Effector memory CD4-positive, alpha-beta T cell (primary cell): Measurements from ENCODE around the gene MPHOSPH8.

Experiments used
- DNase-seq, 3 donors: peaks; one replicate each; pipeline ENCODE4 v3.0.0-alpha.2; 2020
- H3K27ac ChIP-seq: 2 replicates; pipeline ENCODE4 v1.7.0; 2013; ENCODE audit warnings: mild to moderate bottlenecking, low read length, moderate library complexity; ENCODE audit not compliant: insufficient read depth, poor library complexity, severe bottlenecking
- H3K27me3 ChIP-seq: replicated peaks from 2 replicates; pipeline ENCODE4 v1.7.0; 2013; ENCODE audit warnings: mild to moderate bottlenecking, low read length; ENCODE audit not compliant: insufficient read depth, control insufficient read depth, poor library complexity, severe bottlenecking
- H3K36me3 ChIP-seq: 2 replicates; pipeline ENCODE4 v1.7.0; 2013; ENCODE audit warnings: mild to moderate bottlenecking, low read length, moderate library complexity; ENCODE audit not compliant: control insufficient read depth, insufficient read depth
- H3K4me1 ChIP-seq: 2 replicates; pipeline ENCODE4 v1.7.0; 2013; ENCODE audit warnings: low read length, mild to moderate bottlenecking; ENCODE audit not compliant: control insufficient read depth, insufficient read depth, poor library complexity, severe bottlenecking
- H3K4me3 ChIP-seq: 2 replicates; pipeline ENCODE4 v1.7.0; 2013; ENCODE audit warnings: low read length, low read depth, mild to moderate bottlenecking; ENCODE audit not compliant: insufficient read depth, poor library complexity, severe bottlenecking
- H3K9me3 ChIP-seq: 2 replicates; pipeline ENCODE4 v1.7.0; 2013; ENCODE audit warnings: mild to moderate bottlenecking, low read length, moderate library complexity; ENCODE audit not compliant: control insufficient read depth

MPHOSPH8 gene

DNA sequence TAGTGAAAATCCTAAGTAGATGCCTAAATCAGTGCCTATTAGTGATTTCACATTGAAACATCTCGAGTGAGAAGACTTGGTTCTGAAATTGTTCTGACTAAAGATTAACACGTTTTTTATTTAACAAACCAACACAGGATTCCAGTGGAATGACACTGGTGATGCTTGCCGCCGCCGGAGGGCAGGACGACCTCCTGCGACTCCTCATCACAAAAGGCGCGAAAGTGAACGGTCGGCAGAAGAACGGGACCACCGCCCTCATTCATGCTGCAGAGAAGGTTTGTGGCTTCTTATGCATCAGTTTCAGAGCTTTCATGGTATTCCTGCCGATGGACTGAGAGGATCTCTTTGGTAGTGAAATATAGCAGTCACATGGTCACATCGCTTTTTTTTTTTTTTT lies 28.1 kb downstream of the MPHOSPH8 start:
- DNase-seq = no peak
- H3K27me3 ChIP-seq = no peaks in the 10 kb centered on the region
- H3K4me1 ChIP-seq = no peaks in the 10 kb centered on the region
- peaks cover 66% of the 10 kb centered on the region for H3K36me3 ChIP-seq
- no peaks in the 10 kb centered on the region for H3K9me3 ChIP-seq
- H3K27ac ChIP-seq = no peak overlapping the region
- no peak overlapping the region for H3K4me3 ChIP-seq

- Histone ChIP-seq H3K4me1 (no peaks in the 10 kb centered on the region), H3K9me3 (no peaks in the 10 kb centered on the region), H3K4me3 (no peak overlapping the region), H3K27ac (no peak overlapping the region), H3K36me3 (peaks cover 82% of the 10 kb centered on the region), H3K27me3 (no peaks in the 10 kb centered on the region)
- DNase-seq = no peak
Measured at GRCh38 chr13:19663416-19663979, 30.0 kb downstream of the MPHOSPH8 start.

GRCh38 chr13:19664481-19665230 lies 31.2 kb downstream of the MPHOSPH8 start:
- no peaks in the 10 kb centered on the region for H3K27me3 ChIP-seq
- H3K9me3 ChIP-seq = no peaks in the 10 kb centered on the region
- no peak overlapping the region for H3K4me3 ChIP-seq
- DNase-seq = no peak
- H3K27ac ChIP-seq = no peak overlapping the region
- no peaks in the 10 kb centered on the region for H3K4me1 ChIP-seq
- H3K36me3 ChIP-seq = peaks cover 87% of the 10 kb centered on the region

- Histone ChIP-seq H3K4me3 (no peak overlapping the region), H3K27me3 (no peaks in the 10 kb centered on the region), H3K36me3 (peaks cover 91% of the 10 kb centered on the region), H3K27ac (no peak overlapping the region), H3K4me1 (no peaks in the 10 kb centered on the region), H3K9me3 (no peaks in the 10 kb centered on the region)
- no peak for DNase-seq
Measured at GRCh38 chr13:19665427-19665859, 32.0 kb downstream of the MPHOSPH8 start.

DNA sequence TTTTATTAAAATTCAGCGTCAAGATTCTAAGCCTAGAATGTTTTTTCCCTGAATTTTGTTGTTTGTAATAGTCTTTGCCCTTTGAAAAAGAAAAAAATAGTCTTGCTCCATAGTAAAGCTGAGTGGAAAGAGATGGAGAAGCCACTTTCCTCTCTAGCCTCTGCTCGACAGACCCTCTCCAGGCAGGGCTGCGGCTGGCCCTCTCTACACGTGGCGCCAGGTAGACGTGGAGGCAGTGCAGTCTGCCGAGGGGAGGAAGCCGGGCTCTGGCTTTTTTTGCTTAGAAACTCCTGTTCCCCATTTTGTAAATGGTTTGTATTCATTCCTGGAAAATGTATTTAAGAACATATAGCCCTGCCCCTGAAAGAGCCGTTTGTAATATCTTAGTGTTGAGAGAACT lies 35.3 kb downstream of the MPHOSPH8 start:
- DNase-seq = no peak
- Histone ChIP-seq H3K27me3 (no peaks in the 10 kb centered on the region), H3K36me3 (peaks cover 91% of the 10 kb centered on the region), H3K4me1 (no peaks in the 10 kb centered on the region), H3K9me3 (no peaks in the 10 kb centered on the region), H3K4me3 (no peak overlapping the region), H3K27ac (no peak overlapping the region)

DNA sequence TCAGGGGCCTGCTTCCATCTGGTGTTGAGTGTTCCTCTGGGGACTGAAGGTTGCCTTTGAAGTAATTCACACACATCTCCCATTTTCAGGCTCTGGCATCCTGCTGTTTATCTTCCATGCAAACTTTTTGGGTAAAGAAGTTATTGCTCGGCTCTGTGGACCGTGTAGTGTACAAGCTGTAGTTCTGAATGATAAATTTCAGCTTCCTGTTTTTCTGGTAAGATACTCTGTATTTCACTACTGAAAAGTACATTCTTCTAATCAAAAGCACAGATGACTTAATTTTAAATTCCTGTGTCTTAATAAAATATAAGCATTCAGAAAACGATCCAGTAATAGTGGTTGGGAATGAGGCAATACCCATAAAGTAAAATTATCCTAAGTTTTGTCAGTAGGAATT lies 36.7 kb downstream of the MPHOSPH8 start:
- no peak for DNase-seq
- no peak overlapping the region for H3K4me3 ChIP-seq
- no peaks in the 10 kb centered on the region for H3K27me3 ChIP-seq
- no peak overlapping the region for H3K27ac ChIP-seq
- H3K36me3 ChIP-seq = peaks cover 92% of the 10 kb centered on the region
- no peaks in the 10 kb centered on the region for H3K4me1 ChIP-seq
- H3K9me3 ChIP-seq = no peaks in the 10 kb centered on the region

DNA sequence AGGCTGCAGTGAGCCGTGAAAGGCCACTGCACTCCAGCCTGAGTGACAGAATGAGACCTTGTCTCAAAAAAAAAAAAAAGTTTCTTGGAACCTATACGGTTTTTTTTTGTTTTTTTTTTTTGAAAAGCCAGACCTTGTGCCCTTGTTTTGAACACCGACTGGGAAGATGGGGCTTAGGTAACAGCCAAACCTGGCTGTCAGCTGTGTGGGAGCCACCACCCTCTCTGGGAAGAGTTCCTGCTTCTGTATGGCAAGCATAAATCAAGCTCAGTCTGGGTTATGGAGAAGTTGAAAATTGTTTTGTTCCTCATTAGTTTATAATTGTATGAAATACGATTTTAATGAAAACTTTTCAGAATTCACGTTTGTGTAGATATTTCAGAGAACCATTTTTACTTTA lies 39.5 kb downstream of the MPHOSPH8 start:
- no peak for DNase-seq
- Histone ChIP-seq H3K27me3 (no peaks in the 10 kb centered on the region), H3K4me3 (no peak overlapping the region), H3K4me1 (no peaks in the 10 kb centered on the region), H3K9me3 (no peaks in the 10 kb centered on the region), H3K36me3 (peaks cover 79% of the 10 kb centered on the region), H3K27ac (no peak overlapping the region)

DNA sequence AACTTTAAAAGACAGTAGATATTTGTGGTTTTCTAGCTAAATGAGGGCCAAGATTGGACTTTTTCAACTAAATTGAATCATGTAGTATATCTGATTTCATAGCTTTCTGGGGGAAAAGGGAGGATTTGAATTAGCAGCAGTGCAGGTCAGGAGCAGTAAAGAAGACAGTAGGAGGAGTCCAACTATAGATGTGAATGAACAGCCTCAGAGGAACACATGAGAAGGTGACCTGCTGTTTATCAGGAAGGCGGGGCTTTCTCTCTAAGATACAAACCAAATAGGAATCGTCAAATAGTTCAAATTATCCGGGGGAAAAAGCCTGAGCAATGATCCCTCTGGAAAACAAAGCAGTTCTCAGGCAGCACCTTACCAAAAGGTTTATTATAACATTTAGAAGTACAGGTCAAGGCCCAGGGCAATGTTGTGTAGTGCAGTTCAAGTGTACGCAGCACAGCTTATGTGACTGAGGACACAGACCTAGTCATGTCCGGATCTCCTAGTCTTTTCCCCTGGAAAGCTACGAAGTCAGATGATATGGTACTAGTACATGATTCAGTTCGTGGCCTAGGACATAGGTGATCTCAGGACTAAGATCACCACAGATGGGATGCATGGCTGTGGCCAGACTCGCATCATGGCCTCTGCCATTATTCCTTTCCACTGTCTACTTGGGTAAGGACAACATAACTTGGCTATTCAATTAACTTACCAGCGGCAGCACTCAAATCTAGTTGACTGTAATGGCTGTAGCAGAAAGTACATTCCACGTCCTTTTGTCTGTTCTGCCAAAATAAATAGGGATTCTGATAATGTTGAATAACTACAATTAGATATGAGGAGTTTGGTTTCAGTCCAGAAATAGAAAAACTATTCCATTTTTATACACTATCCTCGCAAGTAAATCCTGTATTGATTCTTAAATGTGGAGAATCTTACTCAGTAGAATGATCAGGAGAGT lies 40.3 kb downstream of the MPHOSPH8 start:
- Histone ChIP-seq H3K9me3 (no peaks in the 10 kb centered on the region), H3K4me3 (no peak overlapping the region), H3K27ac (no peak overlapping the region), H3K36me3 (peaks cover 75% of the 10 kb centered on the region), H3K4me1 (no peaks in the 10 kb centered on the region), H3K27me3 (no peaks in the 10 kb centered on the region)
- no peak for DNase-seq

- Histone ChIP-seq H3K36me3 (peaks cover 71% of the 10 kb centered on the region), H3K27ac (no peak overlapping the region), H3K9me3 (no peaks in the 10 kb centered on the region), H3K27me3 (no peaks in the 10 kb centered on the region), H3K4me1 (no peaks in the 10 kb centered on the region), H3K4me3 (no peak overlapping the region)
- DNase-seq = no peak
Measured at GRCh38 chr13:19674898-19675297, 41.4 kb downstream of the MPHOSPH8 start.

DNA sequence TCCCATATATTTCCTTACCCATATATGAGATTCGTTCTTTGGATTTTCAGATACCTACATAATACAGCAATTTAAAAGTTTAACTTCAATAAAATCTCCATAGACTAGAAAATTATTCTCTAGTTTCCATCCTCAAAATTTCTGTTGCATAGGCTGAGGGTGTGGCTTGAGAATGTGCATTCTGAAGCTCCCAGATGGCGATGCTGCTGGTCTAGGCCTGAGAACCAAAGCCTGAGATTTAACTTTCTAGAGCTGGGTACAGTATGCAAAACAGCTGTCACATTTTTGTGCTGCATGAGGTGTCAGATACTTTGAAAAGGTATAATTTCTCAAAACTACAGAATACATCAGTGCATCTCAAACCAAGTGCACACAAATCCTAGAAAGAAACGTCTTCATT lies 42.7 kb downstream of the MPHOSPH8 start:
- Histone ChIP-seq H3K4me3 (no peak overlapping the region), H3K27me3 (no peaks in the 10 kb centered on the region), H3K27ac (no peak overlapping the region), H3K9me3 (no peaks in the 10 kb centered on the region), H3K36me3 (peaks cover 59% of the 10 kb centered on the region), H3K4me1 (no peaks in the 10 kb centered on the region)
- DNase-seq = no peak
